ENCODE data around the gene ATP6V0E2. TPM values are rescaled to one million over a fixed set of nuclear protein-coding genes. Genes with fewer than 3 reads are reported as not detected.

Gene ATP6V0E2
- total RNA-seq, 1 donor from 2014 or later: 49.4 TPM

DNA sequence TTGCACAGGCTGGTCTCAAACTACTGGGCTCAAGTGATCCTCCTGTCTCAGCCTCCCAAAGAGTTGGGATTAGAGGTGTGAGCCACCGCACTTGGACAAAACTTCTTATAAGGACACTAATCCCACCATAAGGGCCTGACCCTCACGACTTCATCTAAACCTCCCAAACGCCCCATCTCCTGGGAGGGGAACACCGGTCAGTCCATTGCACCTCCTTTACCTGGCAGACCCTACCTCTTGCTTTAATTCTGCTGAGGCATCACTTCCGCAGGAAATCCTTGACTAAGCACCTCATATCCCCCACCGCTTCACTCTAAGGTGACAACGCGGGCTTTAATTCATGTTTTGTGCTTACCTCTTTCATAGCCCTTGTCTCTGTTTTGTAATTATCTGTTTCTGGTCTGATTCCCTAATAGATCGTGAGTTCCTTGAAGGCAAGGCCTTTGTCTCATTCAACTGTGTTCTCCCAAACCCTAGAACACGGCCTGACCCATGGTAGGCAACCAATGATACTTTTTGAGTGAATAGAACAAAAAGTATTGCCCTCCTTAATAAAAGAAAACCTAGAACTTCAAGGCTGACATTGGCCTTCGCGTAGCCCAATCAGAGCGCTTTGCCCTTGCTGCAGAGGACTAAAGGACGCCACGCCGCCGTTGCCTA lies 36.1 kb upstream of the ATP6V0E2 start:
- Mint-ChIP-seq H3K4me1 (ENCODE audit: low read depth) (peaks cover 11% of the 10 kb centered on the region), H3K9me3 (ENCODE audit: low read depth) (no peaks in the 10 kb centered on the region), H3K4me3 (ENCODE audit: low read depth) (peak overlapping the region; percentile 85), H3K36me3 (ENCODE audit: insufficient read depth) (no peaks in the 10 kb centered on the region), H3K27me3 (peaks cover 27% of the 10 kb centered on the region), H3K27ac (peak overlapping the region; percentile 14)
- TF ChIP-seq, protein P1, sequence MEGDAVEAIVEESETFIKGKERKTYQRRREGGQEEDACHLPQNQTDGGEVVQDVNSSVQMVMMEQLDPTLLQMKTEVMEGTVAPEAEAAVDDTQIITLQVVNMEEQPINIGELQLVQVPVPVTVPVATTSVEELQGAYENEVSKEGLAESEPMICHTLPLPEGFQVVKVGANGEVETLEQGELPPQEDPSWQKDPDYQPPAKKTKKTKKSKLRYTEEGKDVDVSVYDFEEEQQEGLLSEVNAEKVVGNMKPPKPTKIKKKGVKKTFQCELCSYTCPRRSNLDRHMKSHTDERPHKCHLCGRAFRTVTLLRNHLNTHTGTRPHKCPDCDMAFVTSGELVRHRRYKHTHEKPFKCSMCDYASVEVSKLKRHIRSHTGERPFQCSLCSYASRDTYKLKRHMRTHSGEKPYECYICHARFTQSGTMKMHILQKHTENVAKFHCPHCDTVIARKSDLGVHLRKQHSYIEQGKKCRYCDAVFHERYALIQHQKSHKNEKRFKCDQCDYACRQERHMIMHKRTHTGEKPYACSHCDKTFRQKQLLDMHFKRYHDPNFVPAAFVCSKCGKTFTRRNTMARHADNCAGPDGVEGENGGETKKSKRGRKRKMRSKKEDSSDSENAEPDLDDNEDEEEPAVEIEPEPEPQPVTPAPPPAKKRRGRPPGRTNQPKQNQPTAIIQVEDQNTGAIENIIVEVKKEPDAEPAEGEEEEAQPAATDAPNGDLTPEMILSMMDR (IDR thresholded peaks at IDR 0.05; ENCODE audit: unreplicated experiment): no peak
- no peak for DNase-seq (ENCODE audit: low spot score, unreplicated experiment)

- Mint-ChIP-seq H3K4me1 (ENCODE audit: low read depth) (peaks cover 11% of the 10 kb centered on the region), H3K9me3 (ENCODE audit: low read depth) (no peaks in the 10 kb centered on the region), H3K27ac (peak within 1 kb of the TSS; percentile 88), H3K4me3 (ENCODE audit: low read depth) (peak within 1 kb of the TSS; percentile 85), H3K27me3 (peaks cover 27% of the 10 kb centered on the region), H3K36me3 (ENCODE audit: insufficient read depth) (no peaks in the 10 kb centered on the region)
- TF ChIP-seq, protein P1 (IDR thresholded peaks at IDR 0.05; ENCODE audit: unreplicated experiment): no peak
- peak; percentile 93 for DNase-seq (ENCODE audit: low spot score, unreplicated experiment)
These were observed 35.4 kb upstream of the ATP6V0E2 start, which contains the start of gene ZNF862 for GRCh38 chr7:149838224-149838991. Gene ZNF862 (plus strand): TSS chr7:149838375. CDS start chr7:149838612, 237 bp downstream.

DNA sequence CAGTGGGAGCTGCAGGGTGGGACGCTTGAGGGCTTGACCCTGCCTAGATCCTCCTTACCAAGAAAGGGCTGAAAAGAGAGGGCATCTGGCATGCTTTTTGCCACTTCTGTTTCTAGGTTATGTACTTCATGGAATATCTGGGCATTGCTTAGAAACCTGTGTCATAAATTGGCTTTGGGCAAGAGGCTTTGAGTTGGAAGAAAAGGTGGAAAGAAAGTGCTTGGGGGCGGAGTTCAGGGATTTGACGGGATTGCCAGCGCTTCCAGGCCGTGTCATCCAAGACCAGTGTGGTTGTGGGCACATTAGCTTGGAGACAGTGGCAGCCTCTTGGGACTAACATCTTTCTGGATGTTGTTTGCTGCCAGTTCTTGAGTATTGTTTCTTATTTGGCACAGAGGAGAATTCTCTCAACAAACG lies 34.8 kb upstream of the ATP6V0E2 start:
- H3K27ac Mint-ChIP-seq: peak overlapping the region; percentile 80
- H3K9me3 Mint-ChIP-seq (ENCODE audit: low read depth): no peaks in the 10 kb centered on the region
- peaks cover 11% of the 10 kb centered on the region for H3K4me1 Mint-ChIP-seq (ENCODE audit: low read depth)
- DNase-seq (ENCODE audit: low spot score, unreplicated experiment): no peak
- peak overlapping the region; percentile 85 for H3K4me3 Mint-ChIP-seq (ENCODE audit: low read depth)
- TF ChIP-seq, protein P1 (IDR thresholded peaks at IDR 0.05; ENCODE audit: unreplicated experiment): no peak
- H3K27me3 Mint-ChIP-seq: peaks cover 27% of the 10 kb centered on the region
- H3K36me3 Mint-ChIP-seq (ENCODE audit: insufficient read depth): no peaks in the 10 kb centered on the region

DNA sequence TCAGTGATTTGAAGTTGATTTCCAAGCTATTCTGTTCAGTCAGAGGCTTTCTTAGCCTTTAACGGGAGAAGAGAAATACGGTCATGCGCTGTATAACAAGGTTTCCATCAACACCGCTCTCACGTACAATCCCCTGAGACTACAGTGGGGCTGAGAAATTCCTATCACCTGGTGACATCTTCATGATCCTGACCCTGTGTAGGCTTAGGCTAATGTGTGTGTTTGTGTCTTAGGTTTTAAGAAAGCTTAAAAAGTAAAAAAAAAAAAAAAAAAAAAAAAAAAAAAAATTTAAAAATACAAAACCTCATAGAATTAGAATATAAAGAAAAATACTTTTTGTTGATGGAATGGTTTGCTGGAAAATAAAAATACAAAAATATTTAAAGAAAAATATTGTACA lies 33.8 kb upstream of the ATP6V0E2 start:
- H3K9me3 Mint-ChIP-seq (ENCODE audit: low read depth): no peaks in the 10 kb centered on the region
- no peak for DNase-seq (ENCODE audit: low spot score, unreplicated experiment)
- H3K36me3 Mint-ChIP-seq (ENCODE audit: insufficient read depth): no peaks in the 10 kb centered on the region
- peaks cover 18% of the 10 kb centered on the region for H3K27me3 Mint-ChIP-seq
- TF ChIP-seq, protein P1 (IDR thresholded peaks at IDR 0.05; ENCODE audit: unreplicated experiment): no peak
- peak overlapping the region; percentile 85 for H3K4me3 Mint-ChIP-seq (ENCODE audit: low read depth)
- peaks cover 11% of the 10 kb centered on the region for H3K4me1 Mint-ChIP-seq (ENCODE audit: low read depth)
- no peak overlapping the region for H3K27ac Mint-ChIP-seq

- H3K36me3 Mint-ChIP-seq (ENCODE audit: insufficient read depth): no peaks in the 10 kb centered on the region
These were observed 30.2 kb upstream of the ATP6V0E2 start for GRCh38 chr7:149843566-149843965.

More at GRCh38 chr7:149843566-149843965, 30.2 kb upstream of the ATP6V0E2 start:
- H3K27me3 Mint-ChIP-seq: no peaks in the 10 kb centered on the region
- no peak for DNase-seq (ENCODE audit: low spot score, unreplicated experiment)
- no peaks in the 10 kb centered on the region for H3K9me3 Mint-ChIP-seq (ENCODE audit: low read depth)
- H3K4me3 Mint-ChIP-seq (ENCODE audit: low read depth): no peak overlapping the region
- TF ChIP-seq, protein P1 (IDR thresholded peaks at IDR 0.05; ENCODE audit: unreplicated experiment): no peak
- H3K27ac Mint-ChIP-seq: no peak overlapping the region
- peaks cover 6% of the 10 kb centered on the region for H3K4me1 Mint-ChIP-seq (ENCODE audit: low read depth)

Measured in progenitor cell of endocrine pancreas (in vitro differentiated cells).